HepG2 (cell line): ENCODE results near the gene ST14. TPM values are rescaled to one million over a fixed set of nuclear protein-coding genes. Genes with fewer than 3 reads are reported as not detected.

ENCODE experiments used
- ATAC-seq: fragments of 200-7000 bp; cut with Tn5 transposase; 3 replicates; pipeline ENCODE4 v1.9.1; 2020; ENCODE audit warnings: mild to moderate bottlenecking, moderate library complexity
- BruUV-seq: library from RNA; stranded (reverse); fragments of 400-500 nt; replicated peaks from 2 replicates; lab custom pipeline; 2021; lab: Mats Ljungman, UMichigan
- CTCF ChIA-PET: fragments of 300-600 bp; formaldehyde crosslinking; extraction: SDS; loops from one replicate; lab custom pipeline; 2021; ENCODE audit warnings: low total read pairs, inconsistent platforms, low intra/inter-chr PET ratio; lab: Yijun Ruan, JAX
- POLR2A ChIA-PET: fragments of 350-600 bp; sonication (Branson Sonifier 250); formaldehyde crosslinking; loops from one replicate; lab custom pipeline; 2020; ENCODE audit warnings: antibody characterized with exemption, inconsistent platforms; lab: Yijun Ruan, JAX
- DNase-seq: peaks from one replicate; pipeline ENCODE4 v3.0.0-alpha.2; 2015; ENCODE audit warnings: low spot score
- FAIRE-seq: peaks from 3 replicates; lab custom pipeline; 2011; peaks lifted over from hg19 to GRCh38; lab: Jason Lieb, UNC
- H2AFZ ChIP-seq: one replicate; pipeline ENCODE4 v1.6.1; 2011; ENCODE audit warnings: low read length, inconsistent platforms
- H3K27ac ChIP-seq: fragments of 300-600 bp; 3 replicates; pipeline ENCODE4 v1.8.0; 2011; ENCODE audit warnings: mixed run types, mild to moderate bottlenecking, mixed read lengths, low read length, inconsistent platforms; ENCODE audit not compliant: insufficient read depth; ENCODE audit errors: extremely low read length
- H3K27me3 ChIP-seq, 2 experiments: fragments of 200-600 bp in 1 of 2; 2 replicates in 1 of 2; 3 replicates in 1 of 2; pipeline versions ENCODE4 v1.6.0 to v1.8.0; 2011; ENCODE audit warnings: low read length in 2 of 2, mild to moderate bottlenecking in 2 of 2, moderate library complexity in 2 of 2, inconsistent platforms in 1 of 2; ENCODE audit not compliant: insufficient read depth in 2 of 2, control insufficient read depth in 1 of 2
- H3K36me3 ChIP-seq, 2 experiments: fragments of 200-600 bp in 1 of 2; replicated peaks in 1 of 2; 2 replicates in 1 of 2; 3 replicates in 1 of 2; pipeline versions ENCODE4 v1.5.1 to v1.8.0; 2011; ENCODE audit warnings: low read length in 2 of 2, inconsistent platforms in 1 of 2; ENCODE audit not compliant: insufficient read depth in 2 of 2, control insufficient read depth in 1 of 2
- H3K4me1 ChIP-seq: 2 replicates; pipeline ENCODE4 v1.5.1; 2012; ENCODE audit warnings: low read length, inconsistent platforms; ENCODE audit not compliant: insufficient read depth
- H3K4me2 ChIP-seq: 2 replicates; pipeline ENCODE4 v1.6.0; 2011; ENCODE audit warnings: low read depth, low read length, inconsistent platforms
- H3K4me3 ChIP-seq, 3 experiments: fragments of 200-600 bp in 1 of 3; sonication (generic), shearing (Covaris generic) in 1 of 3; replicated peaks in 1 of 3; 2 replicates each; pipeline ENCODE4 v1.5.1; 2011 to 2016; ENCODE audit warnings: low read length in 3 of 3, inconsistent platforms in 2 of 3, low read depth in 2 of 3, mild to moderate bottlenecking in 2 of 3, control low read depth in 1 of 3, mixed read lengths in 1 of 3; ENCODE audit not compliant: insufficient read depth in 1 of 3
- H3K79me2 ChIP-seq: one replicate; pipeline ENCODE4 v1.6.1; 2011; ENCODE audit warnings: low read length, inconsistent platforms; ENCODE audit not compliant: insufficient read depth
- H3K9ac ChIP-seq: 2 replicates; pipeline ENCODE4 v1.6.0; 2011; ENCODE audit warnings: mild to moderate bottlenecking, low read depth, low read length, inconsistent platforms; ENCODE audit not compliant: insufficient read depth
- H3K9me3 ChIP-seq: 2 replicates; pipeline ENCODE4 v1.5.1; 2012; ENCODE audit warnings: mild to moderate bottlenecking, low read length
- H4K20me1 ChIP-seq: 2 replicates; pipeline ENCODE4 v1.6.0; 2011; ENCODE audit warnings: inconsistent platforms, mild to moderate bottlenecking, low read length, moderate library complexity; ENCODE audit not compliant: insufficient read depth
- EEA1 ChIP-seq: sonication (generic); formaldehyde crosslinking; IDR thresholded peaks from 2 replicates; pipeline ENCODE4 v1.5.1; 2020; ENCODE audit warnings: mild to moderate bottlenecking, missing genetic modification reagents, borderline replicate concordance
- FOSL2 ChIP-seq: sonication (generic); formaldehyde crosslinking; IDR thresholded peaks from 2 replicates; pipeline ENCODE4 v1.4.0; 2020; ENCODE audit warnings: missing genetic modification reagents
- WGBS: methylation state at CpG from one replicate; pipeline ENCODE4 v1.1.6; 2017; ENCODE audit warnings: low lambda C conversion rate; 5-methylcytosine and 5-hydroxymethylcytosine counted together
- in situ Hi-C: cut with HindIII; loops from 2 replicates; pipeline ENCODE4 v1.10.0; 2017; ENCODE audit warnings: low pct_unique_long_range_greater_than_20kb; ENCODE audit not compliant: extremely low pct_ligation_motif_present
- intact Hi-C: fragments of 100-400 bp; cut with micrococcal nuclease; formaldehyde crosslinking; loops from one replicate; pipeline ENCODE4 v1.10.0; 2022; ENCODE audit not compliant: unreplicated experiment
- polyA plus RNA-seq, 8 experiments: library from polyadenylated mRNA; depleted of rRNA in 3 of 8; stranded (reverse) in 7 of 8; unstranded in 1 of 8; fragments of >200 nt; fragmentation: Illumina TruSeq in 4 of 8; extraction: Trizol in 4 of 8; gene quantifications; 2 replicates each; pipeline versions ENCODE4 v1.2.1 to v1.2.3, GENCODE V29; 2011 to 2016; ENCODE audit warnings: low read depth in 4 of 8, missing spikeins in 1 of 8, mixed read lengths in 1 of 8; ENCODE audit not compliant: insufficient read depth in 1 of 8
- total RNA-seq, 5 experiments: library from RNA; depleted of rRNA; stranded (reverse); fragments of >200 nt; fragmentation: Illumina TruSeq; extraction: Trizol; gene quantifications; 2 replicates each; pipeline ENCODE4 v1.2.3, GENCODE V29; 2016; ENCODE audit warnings: low read depth in 1 of 5
- TF ChIP-seq, protein P1 (sequence below): sonication (generic); formaldehyde crosslinking; IDR thresholded peaks from 2 replicates; pipeline ENCODE4 v1.9.0; 2022; ENCODE audit warnings: missing genetic modification reagents, mild to moderate bottlenecking, borderline replicate concordance
- TF ChIP-seq, protein P2 (sequence below): sonication (generic); formaldehyde crosslinking; IDR thresholded peaks from 2 replicates; pipeline ENCODE4 v1.5.1; 2020; ENCODE audit warnings: mild to moderate bottlenecking, missing genetic modification reagents, moderate library complexity

The ST14 gene
- total and polyA plus RNA-seq, 2 of the 13 experiments (the other 11 are each of a cell fraction or from before 2014, with no cell fraction given): 0.88 to 1.4 TPM

GRCh38 chr11:130156108-130157022 lies 3.2 kb upstream of the ST14 start:
- intact Hi-C loops: no loop called here
- Histone ChIP-seq H3K9me3 (no peaks in the 10 kb centered on the region), H3K4me3 (no peak overlapping the region), H3K36me3 (no peaks in the 10 kb centered on the region), H3K9ac (no peak overlapping the region), H2AFZ (no peak overlapping the region), H4K20me1 (no peaks in the 10 kb centered on the region), H3K79me2 (no peaks in the 10 kb centered on the region), H3K4me1 (peaks cover 11% of the 10 kb centered on the region; the same call in 1 of the 2 replicates), H3K27me3 (no peaks in the 10 kb centered on the region; a peak in 2 of 5 replicates), H3K4me2 (no peak overlapping the region), H3K27ac (no peak overlapping the region)
- FAIRE-seq: no peak
- CTCF ChIA-PET: no interaction called here
- no TSS peak for BruUV-seq
- in situ Hi-C loops: no loop called here
- WGBS: 65% methylated on average over 11 of the region's 11 CpGs
- POLR2A ChIA-PET: no interaction called here
- DNase-seq: no peak
- ATAC-seq: peak; percentile 19
- TF ChIP-seq, protein P1, sequence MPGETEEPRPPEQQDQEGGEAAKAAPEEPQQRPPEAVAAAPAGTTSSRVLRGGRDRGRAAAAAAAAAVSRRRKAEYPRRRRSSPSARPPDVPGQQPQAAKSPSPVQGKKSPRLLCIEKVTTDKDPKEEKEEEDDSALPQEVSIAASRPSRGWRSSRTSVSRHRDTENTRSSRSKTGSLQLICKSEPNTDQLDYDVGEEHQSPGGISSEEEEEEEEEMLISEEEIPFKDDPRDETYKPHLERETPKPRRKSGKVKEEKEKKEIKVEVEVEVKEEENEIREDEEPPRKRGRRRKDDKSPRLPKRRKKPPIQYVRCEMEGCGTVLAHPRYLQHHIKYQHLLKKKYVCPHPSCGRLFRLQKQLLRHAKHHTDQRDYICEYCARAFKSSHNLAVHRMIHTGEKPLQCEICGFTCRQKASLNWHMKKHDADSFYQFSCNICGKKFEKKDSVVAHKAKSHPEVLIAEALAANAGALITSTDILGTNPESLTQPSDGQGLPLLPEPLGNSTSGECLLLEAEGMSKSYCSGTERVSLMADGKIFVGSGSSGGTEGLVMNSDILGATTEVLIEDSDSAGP (CRISPR knock-in tag): no peak
- TF ChIP-seq, protein P2, sequence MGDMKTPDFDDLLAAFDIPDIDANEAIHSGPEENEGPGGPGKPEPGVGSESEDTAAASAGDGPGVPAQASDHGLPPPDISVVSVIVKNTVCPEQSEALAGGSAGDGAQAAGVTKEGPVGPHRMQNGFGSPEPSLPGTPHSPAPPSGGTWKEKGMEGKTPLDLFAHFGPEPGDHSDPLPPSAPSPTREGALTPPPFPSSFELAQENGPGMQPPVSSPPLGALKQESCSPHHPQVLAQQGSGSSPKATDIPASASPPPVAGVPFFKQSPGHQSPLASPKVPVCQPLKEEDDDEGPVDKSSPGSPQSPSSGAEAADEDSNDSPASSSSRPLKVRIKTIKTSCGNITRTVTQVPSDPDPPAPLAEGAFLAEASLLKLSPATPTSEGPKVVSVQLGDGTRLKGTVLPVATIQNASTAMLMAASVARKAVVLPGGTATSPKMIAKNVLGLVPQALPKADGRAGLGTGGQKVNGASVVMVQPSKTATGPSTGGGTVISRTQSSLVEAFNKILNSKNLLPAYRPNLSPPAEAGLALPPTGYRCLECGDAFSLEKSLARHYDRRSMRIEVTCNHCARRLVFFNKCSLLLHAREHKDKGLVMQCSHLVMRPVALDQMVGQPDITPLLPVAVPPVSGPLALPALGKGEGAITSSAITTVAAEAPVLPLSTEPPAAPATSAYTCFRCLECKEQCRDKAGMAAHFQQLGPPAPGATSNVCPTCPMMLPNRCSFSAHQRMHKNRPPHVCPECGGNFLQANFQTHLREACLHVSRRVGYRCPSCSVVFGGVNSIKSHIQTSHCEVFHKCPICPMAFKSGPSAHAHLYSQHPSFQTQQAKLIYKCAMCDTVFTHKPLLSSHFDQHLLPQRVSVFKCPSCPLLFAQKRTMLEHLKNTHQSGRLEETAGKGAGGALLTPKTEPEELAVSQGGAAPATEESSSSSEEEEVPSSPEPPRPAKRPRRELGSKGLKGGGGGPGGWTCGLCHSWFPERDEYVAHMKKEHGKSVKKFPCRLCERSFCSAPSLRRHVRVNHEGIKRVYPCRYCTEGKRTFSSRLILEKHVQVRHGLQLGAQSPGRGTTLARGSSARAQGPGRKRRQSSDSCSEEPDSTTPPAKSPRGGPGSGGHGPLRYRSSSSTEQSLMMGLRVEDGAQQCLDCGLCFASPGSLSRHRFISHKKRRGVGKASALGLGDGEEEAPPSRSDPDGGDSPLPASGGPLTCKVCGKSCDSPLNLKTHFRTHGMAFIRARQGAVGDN (CRISPR knock-in tag): 0 out of 2 replicates have a peak, but pooled peaks have one; percentile 22
- no peak for TF ChIP-seq EEA1 (CRISPR knock-in tag)
- peak; percentile 28; the same call in 1 of the 2 replicates for TF ChIP-seq FOSL2 (CRISPR knock-in tag)
